K562 (cell line): Measurements from ENCODE around the gene FAF2. TPM values are rescaled to one million over a fixed set of nuclear protein-coding genes. Genes with fewer than 3 reads are reported as not detected.

Experiments used
- ATAC-seq: fragments of 200-7000 bp; cut with Tn5 transposase; 3 replicates; pipeline ENCODE4 v1.9.1; 2020; ENCODE audit warnings: moderate library complexity
- BruUV-seq: library from RNA; stranded (reverse); fragments of 400-500 nt; replicated peaks from 2 replicates; lab custom pipeline; 2021; lab: Mats Ljungman, UMichigan
- CTCF ChIA-PET: fragments of 300-600 bp; formaldehyde crosslinking; extraction: SDS; loops from one replicate; lab custom pipeline; 2021; ENCODE audit warnings: low intra/inter-chr PET ratio; lab: Yijun Ruan, JAX
- POLR2A ChIA-PET: fragments of 300-600, 350-650 bp; sonication (Branson Sonifier 250); formaldehyde crosslinking; extraction: SDS; loops from one replicate; lab custom pipeline; 2021; ENCODE audit warnings: antibody characterized with exemption, inconsistent platforms; lab: Yijun Ruan, JAX
- DNase-seq, 4 experiments: peaks; one replicate each; pipeline versions ENCODE4 v3.0.0 to v3.0.0-alpha.2; 2011 to 2018; ENCODE audit warnings: low spot score in 3 of 4, mixed read lengths in 3 of 4; ENCODE audit errors: extremely low read depth in 1 of 4
- FAIRE-seq: peaks from 2 replicates; lab custom pipeline; 2011; peaks lifted over from hg19 to GRCh38; lab: Jason Lieb, UNC
- H2AFZ ChIP-seq: 2 replicates; pipeline ENCODE4 v1.6.0; 2011; ENCODE audit warnings: low read depth, low read length, control low read depth, inconsistent platforms
- H3K27ac ChIP-seq: fragments of 200-600 bp; 3 replicates; pipeline ENCODE4 v1.8.0; 2011; ENCODE audit warnings: low read depth, mild to moderate bottlenecking, control low read depth, inconsistent platforms, low read length, moderate library complexity, mixed read lengths; ENCODE audit errors: extremely low read depth
- H3K27me3 ChIP-seq, 2 experiments: fragments of 300-600 bp in 1 of 2; 2 replicates in 1 of 2; 3 replicates in 1 of 2; pipeline versions ENCODE4 v1.6.0 to v1.8.0; 2011; ENCODE audit warnings: inconsistent platforms in 2 of 2, low read length in 2 of 2, mild to moderate bottlenecking in 1 of 2, mixed read lengths in 1 of 2, moderate library complexity in 1 of 2; ENCODE audit not compliant: control insufficient read depth in 2 of 2, insufficient read depth in 2 of 2
- H3K36me3 ChIP-seq: fragments of 300-600 bp; 3 replicates; pipeline ENCODE4 v1.8.0; 2011; ENCODE audit warnings: mild to moderate bottlenecking, low read length, inconsistent platforms; ENCODE audit not compliant: control insufficient read depth, insufficient read depth
- H3K4me1 ChIP-seq, 2 experiments: fragments of 200-600 bp in 1 of 2; replicated peaks in 1 of 2; 2 replicates in 1 of 2; 3 replicates in 1 of 2; pipeline versions ENCODE4 v1.5.1 to v1.8.0; 2011; ENCODE audit warnings: inconsistent platforms in 2 of 2, low read length in 2 of 2, mild to moderate bottlenecking in 1 of 2, mixed read lengths in 1 of 2, moderate library complexity in 1 of 2; ENCODE audit not compliant: control insufficient read depth in 2 of 2, insufficient read depth in 2 of 2
- H3K4me2 ChIP-seq: 2 replicates; pipeline ENCODE4 v1.6.1; 2011; ENCODE audit warnings: low read length, control low read depth, inconsistent platforms, mixed read lengths; ENCODE audit not compliant: insufficient read depth
- H3K4me3 ChIP-seq: fragments of 200-600 bp; sonication (generic), shearing (Covaris generic); 2 replicates; pipeline ENCODE4 v1.5.1; 2016; ENCODE audit warnings: control low read depth, inconsistent platforms
- H3K79me2 ChIP-seq: fragments of 200-600 bp; 3 replicates; pipeline ENCODE4 v1.8.0; 2011; ENCODE audit warnings: low read length, inconsistent platforms; ENCODE audit not compliant: control insufficient read depth, insufficient read depth
- H3K9ac ChIP-seq, 2 experiments: 2 replicates each; pipeline versions ENCODE4 v1.6.0 to v1.6.1; 2011; ENCODE audit warnings: low read depth in 2 of 2, low read length in 2 of 2, control low read depth in 1 of 2, inconsistent platforms in 1 of 2, mild to moderate bottlenecking in 1 of 2, mixed read lengths in 1 of 2; ENCODE audit not compliant: insufficient read depth in 1 of 2
- H3K9me1 ChIP-seq: one replicate; pipeline ENCODE4 v1.6.0; 2011; ENCODE audit warnings: inconsistent platforms, mild to moderate bottlenecking, low read length, moderate library complexity; ENCODE audit not compliant: control insufficient read depth, insufficient read depth
- H3K9me3 ChIP-seq: replicated peaks from 2 replicates; pipeline ENCODE4 v1.5.1; 2011; ENCODE audit warnings: low read depth, low read length, inconsistent platforms; ENCODE audit not compliant: control insufficient read depth, insufficient read depth
- H4K20me1 ChIP-seq: replicated peaks from 2 replicates; pipeline ENCODE4 v1.6.1; 2011; ENCODE audit warnings: low read length, inconsistent platforms, mixed read lengths; ENCODE audit not compliant: control insufficient read depth, insufficient read depth
- ARHGAP35 ChIP-seq: fragments of 450-650 bp; IDR thresholded peaks from 2 replicates; pipeline ENCODE4 v1.6.1; 2018; ENCODE audit not compliant: partially characterized antibody
- BRD9 ChIP-seq: fragments of 450-650 bp; IDR thresholded peaks from 2 replicates; pipeline ENCODE4 v1.6.1; 2018; ENCODE audit warnings: low read depth; ENCODE audit not compliant: partially characterized antibody
- CTCFL ChIP-seq: IDR thresholded peaks from 2 replicates; pipeline ENCODE4 v1.6.1; 2011; ENCODE audit warnings: borderline replicate concordance, low read depth, mild to moderate bottlenecking, moderate library complexity, low read length; ENCODE audit not compliant: insufficient read depth, poor library complexity, severe bottlenecking
- HEY1 ChIP-seq: fragments of 250-450 bp; sonication (Bioruptor Pico); IDR thresholded peaks from 2 replicates; pipeline ENCODE4 v1.5.0; 2020; ENCODE audit warnings: mild to moderate bottlenecking, moderate library complexity, borderline replicate concordance
- NKRF ChIP-seq: fragments of 450-650 bp; IDR thresholded peaks from 2 replicates; pipeline ENCODE4 v1.6.1; 2016; ENCODE audit warnings: borderline replicate concordance
- PHF20 ChIP-seq: fragments of 450-650 bp; IDR thresholded peaks from 2 replicates; pipeline ENCODE4 v1.6.1; 2018; ENCODE audit not compliant: partially characterized antibody
- RNF2 ChIP-seq: sonication (generic); IDR thresholded peaks from 2 replicates; pipeline ENCODE4 v1.6.1; 2016
- ZNF785 ChIP-seq: fragments of 250-450 bp; sonication (Bioruptor Pico); IDR thresholded peaks from 2 replicates; pipeline ENCODE4 v1.4.0; 2020; ENCODE audit warnings: mild to moderate bottlenecking
- WGBS: fragments of 100-300 bp; shearing (Covaris generic); methylation state at CpG from one replicate; pipeline ENCODE4 v1.1.6; 2016; ENCODE audit warnings: low coverage, mixed read lengths; ENCODE audit not compliant: insufficient coverage; ENCODE audit errors: missing lambda C conversion rate; 5-methylcytosine and 5-hydroxymethylcytosine counted together
- in situ Hi-C: fragments of 300-500 bp; cut with MboI; formaldehyde crosslinking; loops from 4 replicates; pipeline ENCODE4 v1.15.0; 2018; ENCODE audit warnings: inconsistent platforms, mixed read lengths
- intact Hi-C: fragments of 100-400 bp; cut with micrococcal nuclease; formaldehyde crosslinking; loops from 2 replicates; pipeline ENCODE4 v1.14.2; 2022
- polyA plus RNA-seq, 8 experiments: library from polyadenylated mRNA; depleted of rRNA in 4 of 8; stranded (reverse) in 5 of 8; unstranded in 3 of 8; fragments of >200 nt; fragmentation: Nextera tagmentation in 2 of 8; fragmentation: Illumina TruSeq in 1 of 8; extraction: Ambion mirVana in 2 of 8; extraction: Trizol in 1 of 8; gene quantifications; 2 replicates each; pipeline versions ENCODE4 v1.2.1 to v1.2.3, GENCODE V29; 2011 to 2014; ENCODE audit warnings: inconsistent platforms in 1 of 8, missing spikeins in 1 of 8
- total RNA-seq, 7 experiments: library from RNA; depleted of rRNA in 6 of 7; stranded (reverse); fragments of >200 nt in 6 of 7; fragmentation: Illumina TruSeq in 2 of 7; extraction: Trizol in 2 of 7; gene quantifications; 2 replicates each; pipeline versions ENCODE4 v1.2.1 to v1.2.3, GENCODE V29; 2011 to 2021; ENCODE audit warnings: low replicate concordance in 1 of 7
- TF ChIP-seq, protein P1 (sequence below), 2 experiments: fragments of 450-650 bp; IDR thresholded peaks; 2 replicates each; pipeline ENCODE4 v1.6.1; 2016
- TF ChIP-seq, protein P2 (sequence below): fragments of 250-450 bp; sonication (Bioruptor Pico); IDR thresholded peaks from 2 replicates; pipeline ENCODE4 v1.5.0; 2021

Gene FAF2
- total and polyA plus RNA-seq, 9 of the 15 experiments (the other 6 are each of a cell fraction or from before 2014, with no cell fraction given), result 25.0 to 44.6 (median 36.1) TPM

DNA sequence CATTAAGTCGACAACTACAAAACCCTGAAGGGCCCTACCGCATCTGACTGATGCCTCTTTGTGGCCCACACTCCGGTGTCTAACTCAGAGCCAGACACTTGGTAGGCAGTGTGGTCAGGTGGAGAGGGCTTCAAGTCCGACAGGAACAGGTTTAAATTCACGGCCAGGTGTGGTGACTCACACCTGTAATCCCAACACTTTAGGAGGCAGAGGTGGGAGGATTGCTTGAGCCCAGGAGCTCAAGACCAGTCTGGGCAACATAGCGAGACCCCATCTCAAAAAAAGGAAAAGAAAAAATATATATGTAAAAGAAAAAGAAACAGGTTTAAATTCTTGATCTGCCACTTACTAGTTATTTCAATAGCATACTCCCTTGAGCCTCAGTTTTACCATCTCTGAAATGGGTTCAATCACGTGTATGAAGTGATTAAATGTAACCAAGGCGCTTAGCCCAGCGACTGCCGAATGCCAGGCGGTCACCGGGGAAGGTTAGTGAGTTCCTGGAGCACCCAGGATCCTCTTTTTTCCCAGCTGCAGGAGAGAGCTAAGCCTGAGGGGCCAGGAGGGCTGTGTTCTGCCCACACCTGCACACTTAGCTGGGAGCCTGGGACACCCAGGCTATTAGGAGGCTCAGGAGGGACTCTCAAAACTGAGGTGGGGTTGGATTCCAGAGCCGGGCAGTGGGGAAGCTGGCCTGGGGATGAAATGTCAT, 32.8 kb upstream of the FAF2 start (continued):
- no peak for TF ChIP-seq HEY1
- peak; percentile 17 for TF ChIP-seq PHF20
- TF ChIP-seq, protein P1, sequence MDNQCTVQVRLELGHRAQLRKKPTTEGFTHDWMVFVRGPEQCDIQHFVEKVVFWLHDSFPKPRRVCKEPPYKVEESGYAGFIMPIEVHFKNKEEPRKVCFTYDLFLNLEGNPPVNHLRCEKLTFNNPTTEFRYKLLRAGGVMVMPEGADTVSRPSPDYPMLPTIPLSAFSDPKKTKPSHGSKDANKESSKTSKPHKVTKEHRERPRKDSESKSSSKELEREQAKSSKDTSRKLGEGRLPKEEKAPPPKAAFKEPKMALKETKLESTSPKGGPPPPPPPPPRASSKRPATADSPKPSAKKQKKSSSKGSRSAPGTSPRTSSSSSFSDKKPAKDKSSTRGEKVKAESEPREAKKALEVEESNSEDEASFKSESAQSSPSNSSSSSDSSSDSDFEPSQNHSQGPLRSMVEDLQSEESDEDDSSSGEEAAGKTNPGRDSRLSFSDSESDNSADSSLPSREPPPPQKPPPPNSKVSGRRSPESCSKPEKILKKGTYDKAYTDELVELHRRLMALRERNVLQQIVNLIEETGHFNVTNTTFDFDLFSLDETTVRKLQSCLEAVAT (IDR thresholded peaks at IDR 0.05), result no peak
- TF ChIP-seq, protein P2, sequence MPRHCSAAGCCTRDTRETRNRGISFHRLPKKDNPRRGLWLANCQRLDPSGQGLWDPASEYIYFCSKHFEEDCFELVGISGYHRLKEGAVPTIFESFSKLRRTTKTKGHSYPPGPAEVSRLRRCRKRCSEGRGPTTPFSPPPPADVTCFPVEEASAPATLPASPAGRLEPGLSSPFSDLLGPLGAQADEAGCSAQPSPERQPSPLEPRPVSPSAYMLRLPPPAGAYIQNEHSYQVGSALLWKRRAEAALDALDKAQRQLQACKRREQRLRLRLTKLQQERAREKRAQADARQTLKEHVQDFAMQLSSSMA (CRISPR knock-in tag), result no peak

DNA sequence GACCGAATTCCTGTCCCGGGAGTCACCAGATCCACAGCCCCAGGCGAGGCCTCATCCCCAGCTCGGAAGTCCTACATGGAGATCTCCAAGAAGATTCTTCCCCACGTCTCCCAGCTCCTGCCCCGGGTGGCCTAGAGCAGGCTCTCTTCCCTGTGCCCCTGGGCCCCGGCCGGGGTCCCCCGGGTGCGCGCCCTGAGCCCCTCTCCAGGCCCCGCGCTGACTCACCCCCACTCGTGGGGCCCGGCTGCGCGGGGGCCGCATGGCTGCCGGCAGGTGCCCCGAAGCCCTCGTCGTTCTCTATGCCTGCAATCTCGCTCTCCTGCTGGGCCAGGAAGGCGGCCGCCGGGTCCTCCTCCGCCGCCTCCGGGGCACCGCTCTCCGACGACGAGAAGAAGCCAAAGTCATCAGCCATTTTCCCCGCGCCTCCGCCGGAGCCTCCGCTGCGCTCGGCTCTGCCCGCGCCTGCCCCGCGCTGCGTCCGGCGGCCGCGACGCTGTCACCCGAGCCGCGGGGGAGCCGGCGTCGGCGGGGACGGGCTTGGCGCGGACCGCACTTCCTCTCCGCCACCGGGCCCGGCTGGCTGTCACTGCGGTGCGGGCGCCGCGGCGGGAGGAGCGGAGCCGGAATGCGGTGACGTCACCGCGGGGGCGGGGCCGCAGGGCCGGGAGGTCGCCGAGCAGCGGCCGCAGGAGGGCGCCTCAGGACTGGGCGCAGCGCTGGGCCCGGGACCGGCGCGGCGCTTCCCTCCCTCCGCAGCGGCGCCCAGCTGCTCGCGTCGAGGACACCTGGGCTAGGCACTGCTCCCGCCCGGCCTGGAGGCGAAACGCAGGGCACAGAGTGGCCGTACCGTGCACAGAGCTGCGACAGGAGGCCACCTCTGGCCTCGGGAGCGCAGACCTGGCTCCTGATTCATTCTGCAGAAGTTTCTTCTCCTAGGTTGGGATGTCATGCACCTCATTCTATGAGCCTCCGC, 31.9 kb upstream of the FAF2 start, which contains the start of gene CLTB:
CLTB (minus strand) TSS at position 588 of the 973 bp plus-strand sequence; CDS start at position 412, 176 bp downstream.
- in situ Hi-C loops, result no loop called here
- peak; percentile 48 for FAIRE-seq
- peak; percentile 92 to 95 (median 92) for DNase-seq
- Histone ChIP-seq H3K9me3 (peaks cover 4% of the 10 kb centered on the region), H3K36me3 (peaks cover 7% of the 10 kb centered on the region; the same call in 1 of the 3 replicates), H3K79me2 (peaks cover 21% of the 10 kb centered on the region), H3K9me1 (peaks cover 4% of the 10 kb centered on the region), H4K20me1 (peaks cover 3% of the 10 kb centered on the region; the same call in 1 of the 2 replicates), H3K4me2 (peak within 1 kb of the TSS; percentile 79), H2AFZ (peak within 1 kb of the TSS; percentile 93), H3K27me3 (no peaks in the 10 kb centered on the region), H3K9ac (peak within 1 kb of the TSS; percentile 71 to 91), H3K27ac (peak within 1 kb of the TSS; percentile 83), H3K4me3 (peak within 1 kb of the TSS; percentile 89), H3K4me1 (peaks cover 12 to 17% of the 10 kb centered on the region in 2 experiments; a peak in 4 of 5 replicates)
- BruUV-seq, result no TSS peak
- ChIA-PET POLR2A (interaction anchor here (0.6 to 1.7 kb wide), 6 partner anchors 9 to 365 kb away, joined by 3 to 7 read pairs (median 4); partner anchors contain the start of gene KIAA1191), CTCF (interaction anchor here (0.6 to 1.7 kb wide), 8 partner anchors 9 to 195 kb away, joined by 3 to 11 read pairs (median 5); partner anchors contain the start of gene GPRIN1)
- WGBS, result 3% methylated on average over 46 of the region's 107 CpGs
- intact Hi-C loops, result loop anchor here (1.0 to 10.0 kb wide), 5 partner anchors 32 to 201 kb away; partner anchors contain the start of gene FAF2
- ATAC-seq, result peak; percentile 98
- TF ChIP-seq RNF2 (no peak), NKRF (no peak), CTCFL (peak; percentile 89), BRD9 (no peak), ARHGAP35 (no peak), ZNF785 (CRISPR knock-in tag) (no peak)
